ENCODE data around the gene GCLC.

DNA sequence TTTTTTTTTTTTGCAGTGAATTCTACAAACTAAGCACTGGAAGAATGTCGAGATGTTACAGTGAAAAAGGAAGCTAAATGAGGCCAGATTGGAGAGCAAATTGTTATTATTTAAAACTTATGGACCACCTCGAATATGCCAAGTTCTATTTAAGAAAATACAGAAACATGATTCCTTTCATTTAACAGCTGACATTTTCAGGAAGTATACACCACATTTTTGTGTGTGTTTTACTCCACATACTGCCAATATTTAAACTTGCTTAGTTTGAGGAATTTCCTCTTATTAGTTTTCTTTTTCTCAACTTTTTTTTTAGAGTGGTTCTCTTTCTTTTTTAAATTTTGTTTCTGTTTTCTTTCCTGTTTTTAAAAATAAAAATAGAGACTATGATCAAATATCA is 37.0 kb upstream of the GCLC start:
- TF ChIP-seq, protein P1, sequence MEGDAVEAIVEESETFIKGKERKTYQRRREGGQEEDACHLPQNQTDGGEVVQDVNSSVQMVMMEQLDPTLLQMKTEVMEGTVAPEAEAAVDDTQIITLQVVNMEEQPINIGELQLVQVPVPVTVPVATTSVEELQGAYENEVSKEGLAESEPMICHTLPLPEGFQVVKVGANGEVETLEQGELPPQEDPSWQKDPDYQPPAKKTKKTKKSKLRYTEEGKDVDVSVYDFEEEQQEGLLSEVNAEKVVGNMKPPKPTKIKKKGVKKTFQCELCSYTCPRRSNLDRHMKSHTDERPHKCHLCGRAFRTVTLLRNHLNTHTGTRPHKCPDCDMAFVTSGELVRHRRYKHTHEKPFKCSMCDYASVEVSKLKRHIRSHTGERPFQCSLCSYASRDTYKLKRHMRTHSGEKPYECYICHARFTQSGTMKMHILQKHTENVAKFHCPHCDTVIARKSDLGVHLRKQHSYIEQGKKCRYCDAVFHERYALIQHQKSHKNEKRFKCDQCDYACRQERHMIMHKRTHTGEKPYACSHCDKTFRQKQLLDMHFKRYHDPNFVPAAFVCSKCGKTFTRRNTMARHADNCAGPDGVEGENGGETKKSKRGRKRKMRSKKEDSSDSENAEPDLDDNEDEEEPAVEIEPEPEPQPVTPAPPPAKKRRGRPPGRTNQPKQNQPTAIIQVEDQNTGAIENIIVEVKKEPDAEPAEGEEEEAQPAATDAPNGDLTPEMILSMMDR (IDR thresholded peaks at IDR 0.05; ENCODE audit: insufficient read depth, low read length, poor library complexity, severe bottlenecking) = no peak
- no peak for TF ChIP-seq EZH2phosphoT487 (conservative IDR thresholded peaks at IDR 0.05; ENCODE audit: low read length)
